ENCODE results near the gene HCLS1.

The HCLS1 gene

GRCh38 chr3:121658716-121659435 lies 1.8 kb downstream of the HCLS1 start:
- no peak for TF ChIP-seq CTCF (IDR thresholded peaks at IDR 0.05; ENCODE audit: insufficient read depth, missing control alignments)
- FAIRE-seq, result no peak
- no peak for DNase-seq (ENCODE audit: insufficient read length, low spot score)

- no peak for DNase-seq (ENCODE audit: insufficient read length, low spot score)
- no peak for FAIRE-seq
- TF ChIP-seq CTCF (IDR thresholded peaks at IDR 0.05; ENCODE audit: insufficient read depth, missing control alignments), result no peak
Observed at GRCh38 chr3:121654493-121655385, 6.0 kb downstream of the HCLS1 start.

GRCh38 chr3:121651684-121652083 lies 9.0 kb downstream of the HCLS1 start:
- no peak for TF ChIP-seq CTCF (IDR thresholded peaks at IDR 0.05; ENCODE audit: insufficient read depth, missing control alignments)
- FAIRE-seq, result no peak
- DNase-seq (ENCODE audit: insufficient read length, low spot score), result no peak

GRCh38 chr3:121649645-121650044 lies 11.1 kb downstream of the HCLS1 start:
- FAIRE-seq (no peak), DNase-seq (ENCODE audit: insufficient read length, low spot score) (no peak)
- TF ChIP-seq CTCF (IDR thresholded peaks at IDR 0.05; ENCODE audit: insufficient read depth, missing control alignments), result no peak

- DNase-seq (ENCODE audit: insufficient read length, low spot score) (no peak), FAIRE-seq (no peak)
- TF ChIP-seq CTCF (IDR thresholded peaks at IDR 0.05; ENCODE audit: insufficient read depth, missing control alignments), result no peak
Observed at GRCh38 chr3:121648219-121648958, 12.3 kb downstream of the HCLS1 start.

GRCh38 chr3:121645054-121645453 lies 15.6 kb downstream of the HCLS1 start:
- DNase-seq (ENCODE audit: insufficient read length, low spot score), result no peak
- no peak for TF ChIP-seq CTCF (IDR thresholded peaks at IDR 0.05; ENCODE audit: insufficient read depth, missing control alignments)
- FAIRE-seq, result no peak

Measured in D721Med (cell line).